ENCODE data around the gene LRIG1. TPM values are rescaled to one million over a fixed set of nuclear protein-coding genes. Genes with fewer than 3 reads are reported as not detected.

LRIG1 gene
- total RNA-seq, 1 donor from 2014 or later: 169 TPM

- peaks cover 67% of the 10 kb centered on the region for H4K20me1 ChIP-seq (ENCODE audit: low read depth)
- H3K9ac ChIP-seq: no peak overlapping the region
- Mint-ChIP-seq H3K9me3 (peaks cover 2% of the 10 kb centered on the region), H3K4me3 (no peak overlapping the region), H3K36me3 (peaks cover 62% of the 10 kb centered on the region), H3K27me3 (ENCODE audit: insufficient read depth, low read depth) (peaks cover 6% of the 10 kb centered on the region), H3K27ac (no peak overlapping the region), H3K4me1 (peaks cover 12% of the 10 kb centered on the region)
- peaks cover 13% of the 10 kb centered on the region for H3K79me2 ChIP-seq (ENCODE audit: low read depth)
- H3K36me3 ChIP-seq: peaks cover 28% of the 10 kb centered on the region
- H3K4me3 ChIP-seq: no peak overlapping the region
- no peak overlapping the region for H2AFZ ChIP-seq (replicated peaks)
- H3K9me3 ChIP-seq (ENCODE audit: low read depth): no peaks in the 10 kb centered on the region
- H3F3A ChIP-seq (ENCODE audit: low read depth): peaks cover 79% of the 10 kb centered on the region
- H3K27me3 ChIP-seq: no peaks in the 10 kb centered on the region
- H3K27ac ChIP-seq: peak overlapping the region; percentile 29
- no peak for DNase-seq (ENCODE audit: low spot score)
- H3K4me1 ChIP-seq: no peaks in the 10 kb centered on the region
- H3K4me2 ChIP-seq: no peak overlapping the region
- TF ChIP-seq EZH2phosphoT487 (IDR thresholded peaks at IDR 0.05) (no peak), CTCF (IDR thresholded peaks at IDR 0.05) (no peak)
These were observed 120.5 kb downstream of the LRIG1 start for GRCh38 chr3:66380200-66380932.

GRCh38 chr3:66379565-66379964, 121.3 kb downstream of the LRIG1 start:
- no peak for DNase-seq (ENCODE audit: low spot score)
- Histone ChIP-seq H3K36me3 (peaks cover 20% of the 10 kb centered on the region), H3K4me3 (no peak overlapping the region), H2AFZ (replicated peaks) (no peak overlapping the region), H3K9ac (no peak overlapping the region), H3K4me1 (no peaks in the 10 kb centered on the region), H4K20me1 (ENCODE audit: low read depth) (peaks cover 60% of the 10 kb centered on the region), H3K27me3 (no peaks in the 10 kb centered on the region), H3K79me2 (ENCODE audit: low read depth) (peaks cover 5% of the 10 kb centered on the region), H3F3A (ENCODE audit: low read depth) (peaks cover 77% of the 10 kb centered on the region), H3K4me2 (no peak overlapping the region), H3K27ac (no peak overlapping the region), H3K9me3 (ENCODE audit: low read depth) (no peaks in the 10 kb centered on the region)
- Mint-ChIP-seq H3K4me3 (no peak overlapping the region), H3K36me3 (peaks cover 54% of the 10 kb centered on the region), H3K9me3 (peaks cover under 1% of the 10 kb centered on the region), H3K4me1 (peaks cover 12% of the 10 kb centered on the region), H3K27me3 (ENCODE audit: insufficient read depth, low read depth) (peaks cover 6% of the 10 kb centered on the region), H3K27ac (no peak overlapping the region)
- TF ChIP-seq EZH2 (IDR thresholded peaks at IDR 0.05) (no peak), EZH2phosphoT487 (IDR thresholded peaks at IDR 0.05) (no peak), CTCF (IDR thresholded peaks at IDR 0.05) (no peak)

GRCh38 chr3:66378256-66378655, 122.6 kb downstream of the LRIG1 start:
- H3K27ac Mint-ChIP-seq: peak overlapping the region; percentile 64
- peaks cover 6% of the 10 kb centered on the region for H3K27me3 Mint-ChIP-seq (ENCODE audit: insufficient read depth, low read depth)
- TF ChIP-seq CTCF (IDR thresholded peaks at IDR 0.05) (peak; percentile 74), EZH2phosphoT487 (IDR thresholded peaks at IDR 0.05) (no peak)
- Histone ChIP-seq H3K4me1 (no peaks in the 10 kb centered on the region), H3K4me2 (no peak overlapping the region), H3K4me3 (no peak overlapping the region), H2AFZ (replicated peaks) (no peak overlapping the region), H4K20me1 (ENCODE audit: low read depth) (peaks cover 55% of the 10 kb centered on the region), H3K79me2 (ENCODE audit: low read depth) (peaks cover 4% of the 10 kb centered on the region), H3K36me3 (peaks cover 19% of the 10 kb centered on the region), H3K9ac (no peak overlapping the region), H3K27ac (peak overlapping the region; percentile 54), H3K9me3 (ENCODE audit: low read depth) (no peaks in the 10 kb centered on the region), H3K27me3 (no peaks in the 10 kb centered on the region), H3F3A (ENCODE audit: low read depth) (peaks cover 83% of the 10 kb centered on the region)
- no peak overlapping the region for H3K4me3 Mint-ChIP-seq
- no peaks in the 10 kb centered on the region for H3K9me3 Mint-ChIP-seq
- peaks cover 12% of the 10 kb centered on the region for H3K4me1 Mint-ChIP-seq
- H3K36me3 Mint-ChIP-seq: peaks cover 41% of the 10 kb centered on the region
- peak; percentile 76 for DNase-seq (ENCODE audit: low spot score)

Measured in neural progenitor cell (in vitro differentiated cells).